Activated CD4-positive, CD25-positive, alpha-beta regulatory T cell treated with anti-CD3 and anti-CD28 coated beads, Interleukin-2, amount 50 U/mL, for 72 hours (primary cell): ENCODE results near the gene SRGAP1.
"Not testable (repeated sequence)": the region's sequence is repeated elsewhere in the genome, so short reads cannot be mapped to it uniquely, and the experiment has no call there.

Source experiments
- DNase-seq: peaks from one replicate; pipeline ENCODE4 v3.0.0; 2021

SRGAP1 gene

DNA sequence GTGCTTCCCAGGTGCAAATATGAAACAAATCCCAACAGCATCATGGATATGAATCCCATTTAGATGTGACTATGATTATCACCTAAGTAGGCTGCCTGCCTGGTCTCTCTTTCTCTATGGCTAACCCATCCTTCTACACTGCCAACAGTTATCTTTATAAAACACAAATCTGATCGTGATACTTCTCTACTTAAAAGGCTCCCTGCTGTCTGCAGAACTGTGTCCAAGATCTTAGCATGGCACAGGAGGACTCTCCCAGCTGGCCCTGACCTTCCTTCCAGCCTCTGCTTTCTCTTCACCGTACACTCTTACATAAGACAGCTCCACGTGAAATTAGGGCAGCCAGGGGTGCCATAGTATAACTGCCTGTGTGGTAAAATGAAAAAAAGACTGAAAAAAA, 3.5 kb upstream of the SRGAP1 start:
- DNase-seq, result no peak

DNA sequence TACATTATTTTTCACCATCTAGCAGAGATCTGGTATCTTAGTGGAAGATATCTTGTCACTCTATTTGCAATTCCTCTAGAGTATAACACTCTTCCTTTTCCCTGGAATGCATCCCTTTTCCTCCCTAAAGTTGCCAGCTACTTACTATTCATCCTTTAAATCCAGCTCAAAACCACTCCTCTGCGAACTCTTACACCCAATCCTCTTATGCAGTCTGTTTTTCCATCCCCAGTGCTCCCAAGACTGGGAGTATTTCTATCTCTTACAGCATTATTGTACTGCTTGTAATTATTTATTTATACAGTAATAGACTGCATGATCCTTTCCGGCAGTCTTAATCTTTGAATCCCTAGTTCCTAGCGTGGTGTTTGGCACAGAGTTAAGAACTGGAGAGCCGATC, 2.9 kb upstream of the SRGAP1 start:
- DNase-seq, result no peak

DNA sequence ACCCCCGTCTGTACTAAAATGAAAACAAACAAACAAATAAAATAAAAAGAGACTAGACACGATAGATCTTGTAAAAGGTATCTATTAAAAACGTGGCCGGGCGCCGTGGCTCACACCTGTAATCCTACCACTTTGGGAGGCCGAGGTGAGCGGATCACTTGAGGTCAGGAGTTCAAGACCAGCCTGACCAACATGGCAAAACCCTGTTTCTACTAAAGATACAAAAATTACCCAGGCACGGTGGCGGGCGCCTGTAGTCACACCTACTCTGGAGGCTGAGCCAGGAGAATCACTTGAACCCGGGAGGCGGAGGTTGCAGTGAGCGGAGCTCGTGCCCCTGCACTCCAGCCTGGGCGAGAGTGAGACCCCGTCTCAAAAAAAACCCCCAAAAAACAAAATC, 1.8 kb upstream of the SRGAP1 start:
- DNase-seq, result not testable (repeated sequence)

- no peak for DNase-seq
Measured at GRCh38 chr12:63843254-63843720, 1.2 kb upstream of the SRGAP1 start.

GRCh38 chr12:63843721-63844390, 644 bp upstream of the SRGAP1 start:
- DNase-seq, result peak; percentile 63

DNA sequence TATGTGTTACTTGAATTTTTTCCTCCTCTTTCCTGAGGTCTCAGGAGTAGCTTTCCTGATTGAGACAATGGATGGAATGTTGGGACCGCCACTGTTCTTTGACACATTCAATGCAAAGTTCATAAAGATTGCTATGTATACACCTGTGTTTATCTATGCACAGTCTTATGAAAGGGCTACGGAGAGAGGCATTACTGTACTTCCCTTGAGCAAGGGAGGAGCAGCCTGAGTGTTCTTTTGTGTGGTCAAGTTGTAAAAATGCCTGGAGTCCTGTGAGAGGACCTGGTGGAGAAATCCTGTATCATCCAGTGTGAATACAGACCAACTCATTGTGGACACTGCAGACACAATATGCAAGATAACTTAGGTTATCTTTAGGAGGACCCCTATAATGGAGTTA, 1.2 kb downstream of the SRGAP1 start:
- no peak for DNase-seq

DNA sequence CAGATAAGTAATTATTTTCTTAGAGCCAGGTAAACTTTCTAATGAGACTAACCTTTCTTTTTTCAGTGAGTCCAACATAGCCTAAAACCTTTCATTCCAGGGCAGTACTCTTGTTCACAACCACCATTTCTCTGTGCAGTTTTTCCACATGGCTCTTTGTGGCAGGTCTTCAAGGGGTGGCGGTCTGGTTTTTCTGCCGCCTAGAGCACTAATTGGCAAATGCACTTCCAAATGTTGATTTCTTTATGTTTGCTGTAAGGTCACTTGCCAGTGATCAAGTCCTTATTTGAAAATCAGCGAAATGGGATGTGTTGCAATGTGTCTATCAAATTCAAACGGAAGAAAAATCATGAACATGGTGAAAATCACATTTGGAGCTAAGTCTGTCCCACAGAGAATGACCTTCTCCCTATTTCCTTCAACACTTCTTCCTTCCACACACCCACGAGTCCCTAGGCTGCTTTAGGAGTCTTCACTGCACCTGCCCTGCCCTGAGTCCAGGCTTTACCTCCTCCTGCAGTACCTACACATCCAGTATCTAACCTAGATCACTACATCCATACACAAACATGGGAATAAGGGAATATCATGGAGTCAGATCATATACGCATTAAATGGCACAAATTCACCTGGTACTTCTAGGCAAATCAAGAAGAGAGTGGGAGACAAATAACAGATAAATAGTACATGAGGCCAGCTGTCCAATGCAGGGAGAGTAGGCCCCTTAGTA, 1.9 kb downstream of the SRGAP1 start:
- DNase-seq, result no peak

GRCh38 chr12:63848450-63848849, 4.0 kb downstream of the SRGAP1 start:
- no peak for DNase-seq

DNA sequence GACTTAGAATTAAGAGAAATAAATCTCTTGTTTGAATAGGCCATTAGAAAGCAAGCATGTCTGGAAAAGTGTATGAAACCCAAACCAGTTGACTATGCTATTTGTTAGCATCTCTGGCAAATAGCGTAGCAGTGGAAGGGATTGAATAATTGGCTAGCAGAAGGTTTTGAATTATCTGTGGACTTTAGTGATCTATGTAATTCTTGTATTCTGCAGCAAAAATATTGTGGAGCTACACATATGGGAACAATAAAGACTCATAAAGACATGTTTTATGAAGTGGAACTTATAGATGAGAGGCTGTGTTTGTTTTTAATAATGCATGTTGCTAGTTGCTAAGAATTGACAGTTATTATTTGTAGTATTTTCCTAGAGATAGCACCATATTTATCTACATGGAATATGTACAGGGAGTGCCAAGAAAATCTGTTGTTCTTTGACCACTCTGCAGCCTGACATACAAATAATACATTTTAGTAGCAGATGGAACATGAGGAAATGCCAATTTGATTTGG, 4.7 kb downstream of the SRGAP1 start:
- DNase-seq, result no peak

GRCh38 chr12:63849641-63850040, 5.1 kb downstream of the SRGAP1 start:
- DNase-seq, result no peak

GRCh38 chr12:63853978-63854377, 9.5 kb downstream of the SRGAP1 start:
- DNase-seq, result no peak

DNA sequence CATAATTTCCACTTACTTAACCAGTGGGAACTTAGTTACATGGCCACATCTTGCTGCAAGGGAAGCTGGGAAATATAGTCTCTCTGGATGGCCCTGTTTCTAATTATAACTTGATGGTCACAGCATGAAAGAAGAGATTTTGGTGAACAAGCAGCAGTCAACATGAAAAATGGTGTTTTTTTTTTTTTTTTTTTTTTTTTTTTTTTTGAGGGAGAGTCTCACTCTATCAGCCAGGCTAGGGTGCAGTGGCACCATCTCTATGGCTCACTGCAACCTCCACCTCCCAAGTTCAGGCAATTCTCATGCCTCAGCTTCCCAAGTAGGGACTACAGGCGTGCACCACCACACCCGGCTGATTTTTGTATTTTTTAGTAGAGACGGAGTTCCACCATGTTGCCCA, 10.8 kb downstream of the SRGAP1 start:
- no peak for DNase-seq

DNA sequence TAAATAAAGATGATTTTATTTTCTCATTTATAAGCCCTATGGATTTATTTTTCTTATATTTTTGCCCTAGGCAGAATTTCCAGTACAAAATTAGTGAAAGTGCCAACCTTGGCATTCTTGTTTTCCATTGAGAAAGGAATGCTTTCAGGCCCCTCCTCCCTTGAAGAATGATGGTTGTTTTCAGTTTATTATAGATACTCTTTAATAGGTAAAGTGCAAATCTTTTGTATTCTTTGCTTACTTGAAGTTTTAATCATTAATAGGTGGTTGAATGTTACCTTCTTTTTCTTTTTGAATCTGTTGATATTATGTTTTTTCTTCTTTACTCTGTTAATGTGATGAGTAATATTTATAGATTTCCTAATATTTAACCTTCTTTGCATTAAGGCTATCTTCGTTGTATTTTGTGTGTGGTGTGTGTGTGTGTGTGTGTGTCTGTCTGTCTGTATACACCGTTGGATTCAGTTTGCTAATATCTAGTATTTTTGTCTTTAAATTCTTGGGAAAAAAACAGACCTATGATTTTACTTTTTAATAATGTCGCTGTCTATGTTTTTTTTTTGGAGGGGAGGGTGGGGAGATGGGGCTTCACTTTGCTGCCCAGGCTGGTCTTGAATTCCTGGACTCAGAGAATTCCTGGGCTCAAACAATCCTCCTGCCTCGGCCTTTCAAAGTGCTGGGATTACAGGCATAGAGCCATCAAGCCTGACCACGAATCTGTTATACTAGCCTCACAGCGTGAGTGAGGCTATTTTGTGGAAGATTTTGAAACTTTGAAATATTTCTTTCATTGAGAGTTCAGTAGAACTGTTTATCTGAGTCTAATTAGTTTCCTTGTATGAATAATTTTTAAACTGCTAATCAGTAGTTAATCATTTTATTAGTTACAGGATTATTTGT, 13.5 kb downstream of the SRGAP1 start:
- no peak for DNase-seq

DNA sequence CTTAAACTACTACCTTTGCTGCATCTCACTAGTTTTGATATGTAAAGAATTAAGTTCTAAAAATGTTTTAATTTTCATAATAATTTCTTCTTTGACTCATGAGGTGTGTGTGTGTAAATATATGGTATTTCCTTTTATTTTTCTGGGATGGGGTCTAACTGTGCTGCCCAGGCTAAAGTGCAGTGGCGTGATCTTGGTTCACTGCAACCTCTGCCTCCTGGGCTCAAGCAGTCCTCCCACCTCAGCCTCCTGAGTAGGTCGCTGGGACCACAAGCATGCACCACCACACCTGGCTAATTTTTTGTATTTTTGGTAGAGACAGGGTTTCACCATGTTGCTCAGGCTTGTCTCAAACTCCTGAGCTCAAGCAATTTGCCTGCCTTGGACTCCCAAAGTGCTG, 15.4 kb downstream of the SRGAP1 start:
- not testable (repeated sequence) for DNase-seq

DNA sequence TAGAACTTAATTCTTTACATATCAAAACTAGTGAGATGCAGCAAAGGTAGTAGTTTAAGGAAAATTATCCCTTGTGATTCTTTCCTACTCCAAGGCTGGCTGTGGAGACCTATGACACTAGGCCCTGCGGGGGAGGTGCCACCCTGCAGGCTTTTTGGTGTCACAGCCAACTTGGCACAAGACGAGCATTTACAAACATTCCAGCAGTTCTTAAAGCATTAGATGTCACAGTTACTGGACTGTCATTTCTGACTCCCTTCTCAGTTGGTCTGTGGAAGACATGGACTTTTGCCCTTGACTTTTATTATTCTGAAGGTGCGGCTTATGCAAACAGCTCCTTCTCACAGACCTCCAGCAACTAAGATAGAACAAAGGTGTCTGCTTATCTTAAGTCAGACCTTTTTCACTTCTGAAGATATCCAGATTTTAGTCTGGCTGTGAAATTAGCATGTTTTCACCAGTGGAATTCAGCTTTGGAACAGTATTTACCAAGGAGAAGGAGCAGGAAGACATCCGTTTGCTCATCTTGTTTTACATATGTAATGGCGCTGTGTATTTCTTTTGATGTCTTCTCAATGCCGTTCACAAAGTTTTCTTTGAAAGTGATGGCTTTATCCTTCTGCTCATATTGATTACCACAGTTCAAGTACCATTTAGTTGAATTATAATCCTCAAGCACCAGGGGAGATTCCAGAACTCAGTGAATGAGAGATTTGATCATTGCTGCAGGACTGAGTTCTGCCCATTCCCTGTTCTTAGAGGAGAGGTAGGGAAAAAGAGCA, 17.9 kb downstream of the SRGAP1 start:
- DNase-seq, result no peak

- DNase-seq, result no peak
Measured at GRCh38 chr12:63862969-63863230, 18.4 kb downstream of the SRGAP1 start.

DNA sequence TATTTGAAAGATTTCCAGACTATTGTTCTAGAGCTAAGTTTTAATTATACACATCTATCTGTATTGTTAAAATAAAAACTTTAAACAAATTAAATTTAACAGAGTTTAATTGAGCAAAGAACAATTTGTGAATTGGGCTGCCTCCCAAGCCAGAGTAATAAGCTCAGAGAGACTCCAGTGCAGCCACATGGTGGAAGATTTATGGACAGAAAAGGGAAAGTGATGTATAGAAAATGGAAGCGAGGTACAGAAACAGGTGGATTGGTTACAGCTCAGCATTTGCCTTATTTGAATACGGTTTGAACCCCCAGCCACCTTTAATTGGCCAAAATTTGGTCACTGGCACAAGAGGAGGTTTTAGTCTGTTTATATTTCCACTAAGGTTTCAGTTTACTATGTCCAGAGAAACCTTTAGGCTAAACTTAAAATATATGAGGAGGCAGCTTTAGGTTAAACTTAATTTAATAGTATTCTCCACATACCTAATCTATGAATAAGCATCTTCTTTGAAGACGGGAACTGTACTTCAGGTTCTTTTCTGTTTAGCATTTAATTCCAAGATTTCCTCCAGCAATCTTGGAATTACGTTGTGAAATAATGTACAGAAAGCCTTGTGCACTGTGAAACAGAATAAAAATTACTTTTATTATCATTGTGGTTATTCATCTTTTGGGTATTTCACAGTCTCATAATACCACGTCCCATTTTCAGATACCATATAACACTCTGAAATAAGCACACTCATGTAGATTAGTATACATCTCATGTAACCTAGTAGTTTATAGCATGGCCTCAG, 19.4 kb downstream of the SRGAP1 start:
- DNase-seq, result no peak

GRCh38 chr12:63864454-63864706, 19.9 kb downstream of the SRGAP1 start:
- DNase-seq, result no peak

GRCh38 chr12:63865448-63865847, 20.9 kb downstream of the SRGAP1 start:
- DNase-seq, result no peak

DNA sequence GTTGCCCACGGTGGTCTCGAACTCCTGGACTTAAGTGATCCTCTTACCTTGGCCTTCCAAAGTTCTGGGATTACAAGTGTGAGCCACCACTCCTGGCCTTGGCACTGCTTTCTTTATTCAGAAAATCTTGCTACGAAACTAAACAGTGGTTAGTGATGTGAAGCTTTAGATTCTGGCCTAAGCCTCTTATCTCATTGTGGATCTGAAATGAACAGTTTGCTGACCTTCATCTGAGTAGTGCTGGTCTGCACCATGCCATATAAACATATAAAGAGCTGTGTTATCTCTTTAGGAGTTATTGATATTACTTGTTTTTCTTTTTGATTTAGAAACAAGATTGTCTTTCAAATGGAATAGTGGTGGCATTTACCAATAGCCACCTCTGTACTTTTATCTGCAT, 22.6 kb downstream of the SRGAP1 start:
- DNase-seq, result no peak

GRCh38 chr12:63869656-63870055, 25.2 kb downstream of the SRGAP1 start:
- DNase-seq, result no peak

DNA sequence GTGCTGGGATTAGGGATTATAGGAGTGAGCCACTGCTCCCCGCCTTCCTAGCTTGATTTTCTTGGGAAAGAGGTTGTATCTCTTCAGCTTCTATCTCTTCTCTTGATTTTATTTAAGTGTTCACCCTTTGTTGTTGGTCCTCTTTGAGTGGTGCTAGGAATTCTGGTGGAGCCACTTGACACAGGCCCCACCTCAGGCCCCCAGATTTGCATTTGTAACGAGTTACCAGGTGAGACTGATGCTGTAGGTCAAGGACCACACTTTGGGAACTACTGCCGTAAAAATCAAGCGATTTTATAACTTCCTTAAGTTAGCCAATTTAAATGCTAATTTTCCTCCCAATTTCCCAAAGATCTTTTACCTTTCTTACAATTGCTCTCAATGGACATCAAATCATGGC, 26.3 kb downstream of the SRGAP1 start:
- DNase-seq, result no peak
